Right lobe of liver (tissue), 4 donors: ENCODE measurements around the gene TP53I11.

Experiments used
- CTCF ChIP-seq, 4 donors: fragments of 200-600 bp in 3 of 4; fragments of 450-650 bp in 1 of 4; IDR thresholded peaks; one replicate each; pipeline versions ENCODE4 v1.5.1 to v1.8.0; 2016 to 2022; ENCODE audit warnings: antibody characterized with exemption in 4 of 4, mild to moderate bottlenecking in 2 of 4
- POLR2A ChIP-seq: fragments of 450-650 bp; IDR thresholded peaks from one replicate; pipeline ENCODE4 v1.6.1; 2017; ENCODE audit warnings: antibody characterized with exemption, mild to moderate bottlenecking
- donor health status: DM: no; HTN: no; CAD: no.
- donor health status: DM: no; HTN: no; CAD: no.
- donor health status: DM: no; HTN: yes; CAD: no.

DNA sequence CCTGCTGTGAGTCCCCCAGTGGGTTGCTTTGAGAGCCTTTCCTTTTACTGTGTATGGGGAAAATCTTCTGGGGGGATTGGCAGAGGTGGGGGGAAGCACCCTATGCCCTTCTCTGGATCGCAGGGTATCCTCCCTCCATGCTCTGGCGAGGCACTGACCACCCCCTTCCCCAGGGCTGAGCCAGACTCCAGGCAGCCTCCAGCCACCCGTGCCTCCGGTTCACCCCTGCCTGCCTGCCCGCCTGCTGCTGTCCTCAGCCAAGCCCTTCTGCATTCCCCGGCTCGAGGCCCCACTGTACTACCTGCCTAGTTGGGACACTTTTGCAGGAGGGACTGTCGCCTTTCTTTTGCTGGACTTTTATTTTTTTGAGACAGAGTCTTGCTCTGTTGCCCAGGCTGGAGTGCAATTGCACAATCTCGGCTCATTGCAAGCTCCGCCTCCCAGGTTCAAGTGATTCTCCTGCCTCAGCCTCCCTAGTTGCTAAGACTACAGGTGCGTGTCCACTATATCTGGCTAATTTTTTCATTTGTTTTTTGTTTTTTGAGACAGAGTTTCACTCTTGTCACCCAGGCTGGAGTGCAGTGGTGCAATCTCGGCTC, 23.8 kb upstream of the TP53I11 start:
- TF ChIP-seq CTCF (IDR thresholded peaks at IDR 0.05) (no peak), POLR2A (no peak)
